OCI-LY7 (cell line): ENCODE results near the gene SLC5A9. TPM values are rescaled to one million over a fixed set of nuclear protein-coding genes. Genes with fewer than 3 reads are reported as not detected.

ENCODE experiments used
- BruUV-seq: library from RNA; stranded (reverse); fragments of 400-500 nt; replicated peaks from 2 replicates; lab custom pipeline; 2021; lab: Mats Ljungman, UMichigan
- CTCF ChIA-PET: fragments of 300-600 bp; sonication (Branson Sonifier 250); formaldehyde crosslinking; loops from one replicate; lab custom pipeline; 2022; ENCODE audit warnings: antibody characterized with exemption; ENCODE audit not compliant: unreplicated experiment; lab: Charles Lee
- POLR2A ChIA-PET: fragments of 300-600 bp; sonication (Branson Sonifier 250); formaldehyde crosslinking; loops from one replicate; lab custom pipeline; 2022; ENCODE audit warnings: antibody characterized with exemption; lab: Charles Lee
- DNase-seq: peaks from one replicate; pipeline ENCODE4 v3.0.0-alpha.2; 2015; ENCODE audit warnings: low spot score
- H2AFZ ChIP-seq: fragments of 200-600 bp; sonication (generic), shearing (Covaris generic); 2 replicates; pipeline ENCODE4 v1.6.1; 2014; ENCODE audit warnings: mild to moderate bottlenecking, antibody characterized with exemption, low read length, moderate library complexity
- H3K27ac ChIP-seq: fragments of 200-600 bp; sonication (generic); 2 replicates; pipeline ENCODE4 v1.5.1; 2014; ENCODE audit warnings: mixed run types, low read depth, mild to moderate bottlenecking, moderate library complexity, low read length, inconsistent platforms; ENCODE audit not compliant: poor library complexity, severe bottlenecking
- H3K36me3 ChIP-seq: fragments of 200-600 bp; sonication (generic); 2 replicates; pipeline ENCODE4 v1.6.1; 2014; ENCODE audit warnings: mild to moderate bottlenecking, antibody characterized with exemption, low read length, moderate library complexity, mixed read lengths; ENCODE audit not compliant: insufficient read depth
- H3K4me1 ChIP-seq: fragments of 200-600 bp; sonication (generic); 2 replicates; pipeline ENCODE4 v1.5.1; 2014; ENCODE audit warnings: mild to moderate bottlenecking, low read length; ENCODE audit not compliant: insufficient read depth, poor library complexity, severe bottlenecking
- H3K4me2 ChIP-seq: fragments of 200-600 bp; sonication (generic); 2 replicates; pipeline ENCODE4 v1.6.1; 2014; ENCODE audit warnings: mild to moderate bottlenecking, low read length
- H3K4me3 ChIP-seq: fragments of 200-600 bp; sonication (generic); 2 replicates; pipeline ENCODE4 v1.5.1; 2014; ENCODE audit warnings: mild to moderate bottlenecking, low read depth, low read length; ENCODE audit not compliant: poor library complexity, severe bottlenecking
- H3K79me2 ChIP-seq: fragments of 200-600 bp; sonication (generic); 2 replicates; pipeline ENCODE4 v1.6.1; 2016; ENCODE audit warnings: low read depth, mild to moderate bottlenecking, low read length, moderate library complexity, mixed read lengths; ENCODE audit not compliant: insufficient read depth
- H3K9me2 ChIP-seq: fragments of 200-600 bp; sonication (generic); 2 replicates; pipeline ENCODE4 v1.6.1; 2016; ENCODE audit warnings: mild to moderate bottlenecking, low read length, mixed read lengths; ENCODE audit not compliant: insufficient read depth
- H3K9me3 ChIP-seq: fragments of 200-600 bp; sonication (generic); 2 replicates; pipeline ENCODE4 v1.6.1; 2014; ENCODE audit warnings: mild to moderate bottlenecking, mixed run types, low read length, mixed read lengths
- H4K20me1 ChIP-seq: fragments of 200-600 bp; sonication (generic); 2 replicates; pipeline ENCODE4 v1.6.1; 2014; ENCODE audit warnings: mild to moderate bottlenecking, antibody characterized with exemption, low read length, moderate library complexity, mixed read lengths; ENCODE audit not compliant: insufficient read depth
- CTCF ChIP-seq: fragments of 200-600 bp; sonication (generic); conservative IDR thresholded peaks from 2 replicates; pipeline ENCODE4 v1.5.1; 2014; ENCODE audit warnings: mild to moderate bottlenecking, antibody characterized with exemption, low read length, moderate library complexity, mixed read lengths
- EZH2phosphoT487 ChIP-seq: fragments of 200-600 bp; sonication (generic); IDR thresholded peaks from 2 replicates; pipeline ENCODE4 v1.6.1; 2018; ENCODE audit warnings: low read depth, borderline replicate concordance, mild to moderate bottlenecking, mixed run types, antibody characterized with exemption, low read length, moderate library complexity, mixed read lengths
- intact Hi-C: fragments of 100-400 bp; cut with micrococcal nuclease; formaldehyde crosslinking; loops from one replicate; pipeline ENCODE4 v1.10.0; 2022; ENCODE audit not compliant: unreplicated experiment
- total RNA-seq, 2 experiments: library from RNA; depleted of rRNA in 1 of 2; stranded (reverse); fragments of >200 nt in 1 of 2; shearing (Covaris generic) in 1 of 2; gene quantifications; 2 replicates each; pipeline ENCODE4 v1.2.3, GENCODE V29; 2014 to 2022

SLC5A9 gene
- total RNA-seq, 2 experiments from 2014 or later: not detected

GRCh38 chr1:48229317-48229716, 6.8 kb downstream of the SLC5A9 start:
- TF ChIP-seq CTCF (no peak), EZH2phosphoT487 (no peak)
- CTCF ChIA-PET: no interaction called here

GRCh38 chr1:48230236-48230635, 7.7 kb downstream of the SLC5A9 start:
- CTCF ChIA-PET: no interaction called here
- BruUV-seq: no TSS peak
- no peak for DNase-seq
- no peak for TF ChIP-seq EZH2phosphoT487
- TF ChIP-seq CTCF: no peak
- intact Hi-C loops: no loop called here
- Histone ChIP-seq H3K36me3 (no peaks in the 10 kb centered on the region), H3K79me2 (no peaks in the 10 kb centered on the region), H3K9me3 (no peaks in the 10 kb centered on the region), H3K4me3 (no peak overlapping the region), H3K9me2 (no peaks in the 10 kb centered on the region), H4K20me1 (no peaks in the 10 kb centered on the region), H2AFZ (no peak overlapping the region), H3K4me2 (no peak overlapping the region), H3K4me1 (peaks cover 11% of the 10 kb centered on the region), H3K27ac (no peak overlapping the region)
- POLR2A ChIA-PET: no interaction called here

More at GRCh38 chr1:48229317-48229716, 6.8 kb downstream of the SLC5A9 start:
- Histone ChIP-seq H3K36me3 (no peaks in the 10 kb centered on the region), H3K9me3 (no peaks in the 10 kb centered on the region), H3K9me2 (no peaks in the 10 kb centered on the region), H3K4me2 (no peak overlapping the region), H4K20me1 (no peaks in the 10 kb centered on the region), H2AFZ (no peak overlapping the region), H3K4me1 (peaks cover 11% of the 10 kb centered on the region), H3K79me2 (no peaks in the 10 kb centered on the region), H3K27ac (no peak overlapping the region), H3K4me3 (no peak overlapping the region)
- POLR2A ChIA-PET: no interaction called here
- DNase-seq: no peak
- BruUV-seq: no TSS peak
- intact Hi-C loops: no loop called here

GRCh38 chr1:48232722-48233121, 10.2 kb downstream of the SLC5A9 start:
- intact Hi-C loops: no loop called here
- no peak overlapping the region for H3K4me2 ChIP-seq
- H3K36me3 ChIP-seq: no peaks in the 10 kb centered on the region
- no peak for TF ChIP-seq CTCF
- no peak for TF ChIP-seq EZH2phosphoT487
- CTCF ChIA-PET: no interaction called here
- no peaks in the 10 kb centered on the region for H3K9me2 ChIP-seq
- H4K20me1 ChIP-seq: no peaks in the 10 kb centered on the region
- H2AFZ ChIP-seq: no peak overlapping the region
- no peak for DNase-seq
- peaks cover 5% of the 10 kb centered on the region for H3K4me1 ChIP-seq
- no peak overlapping the region for H3K27ac ChIP-seq
- H3K79me2 ChIP-seq: no peaks in the 10 kb centered on the region
- H3K4me3 ChIP-seq: no peak overlapping the region
- POLR2A ChIA-PET: no interaction called here
- BruUV-seq: no TSS peak
- no peaks in the 10 kb centered on the region for H3K9me3 ChIP-seq
